ENCODE measurements around the gene IKZF5. TPM values are rescaled to one million over a fixed set of nuclear protein-coding genes. Genes with fewer than 3 reads are reported as not detected.

Gene IKZF5
- total and polyA plus RNA-seq, 9 of the 15 experiments (the other 6 are each of a cell fraction or from before 2014, with no cell fraction given) = 3.8 to 19.6 (median 12.4) TPM

DNA sequence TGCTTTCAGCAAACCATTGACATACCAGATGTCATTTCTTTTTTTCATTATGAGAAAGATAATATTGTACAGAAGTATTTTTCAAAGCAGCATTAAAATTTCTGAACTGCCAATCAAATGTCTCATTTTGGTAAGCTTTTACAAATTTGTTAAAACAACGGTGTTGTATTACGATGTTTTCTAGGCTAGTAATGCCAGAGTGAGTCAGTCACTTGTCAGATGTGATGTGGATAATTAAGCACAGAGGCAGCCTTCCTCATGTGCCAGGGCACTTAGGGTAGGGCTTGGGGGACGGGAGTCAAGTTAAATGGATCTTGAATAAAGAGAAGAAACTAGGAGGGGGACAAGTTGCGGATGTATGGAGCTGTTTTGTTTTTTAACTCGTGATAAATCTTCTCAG lies 18.3 kb downstream of the IKZF5 start:
- H4K20me1 ChIP-seq (replicated peaks; ENCODE audit: control insufficient read depth, insufficient read depth, low read length) = no peaks in the 10 kb centered on the region
- DNase-seq (ENCODE audit: extremely low read depth in 1 of 4, low spot score in 3 of 4) (no peak), FAIRE-seq (no peak), ATAC-seq (no peak)
- POLR2A ChIA-PET = interaction anchor here (1.4 kb wide), 1 partner anchor 9 kb away, joined by 8 read pairs; the partner anchor contains the start of gene PSTK
- H2AFZ ChIP-seq (ENCODE audit: low read depth, low read length) = no peak overlapping the region
- H3K27me3 ChIP-seq (ENCODE audit: control insufficient read depth in 2 of 2, insufficient read depth in 2 of 2, low read length in 2 of 2) = no peaks in the 10 kb centered on the region
- no peaks in the 10 kb centered on the region for H3K9me3 ChIP-seq (replicated peaks; ENCODE audit: control insufficient read depth, insufficient read depth, low read depth, low read length)
- no TSS peak for BruUV-seq (replicated peaks)
- H3K36me3 ChIP-seq (ENCODE audit: control insufficient read depth, insufficient read depth, low read length) = peaks cover 48% of the 10 kb centered on the region; the same call in 2 of the 3 replicates
- H3K27ac ChIP-seq (ENCODE audit: extremely low read depth, low read depth, low read length) = no peak overlapping the region
- no peak overlapping the region for H3K4me2 ChIP-seq (ENCODE audit: insufficient read depth, low read length)
- intact Hi-C loops (cut with micrococcal nuclease) (no loop called here), in situ Hi-C loops (cut with MboI) (no loop called here)
- CTCF ChIA-PET (ENCODE audit: low intra/inter-chr PET ratio) = no interaction called here
- H3K4me1 ChIP-seq (replicated peaks in 1 of 2; ENCODE audit: control insufficient read depth in 2 of 2, insufficient read depth in 2 of 2, low read length in 2 of 2) = no peaks in the 10 kb centered on the region
- no peak overlapping the region for H3K9ac ChIP-seq (ENCODE audit: insufficient read depth in 1 of 2, low read depth in 2 of 2, low read length in 2 of 2)
- TF ChIP-seq SRF (CRISPR knock-in tag; IDR thresholded peaks at IDR 0.05) (no peak), ZNF699 (CRISPR knock-in tag; IDR thresholded peaks at IDR 0.05; ENCODE audit: insufficient replicate concordance) (no peak), RHOXF2B (CRISPR knock-in tag; conservative IDR thresholded peaks at IDR 0.05) (no peak), POLR2H (tag; IDR thresholded peaks at IDR 0.05; ENCODE audit: low read depth) (no peak), ZNF184 (CRISPR knock-in tag; IDR thresholded peaks at IDR 0.05) (no peak), ZNF830 (CRISPR knock-in tag; IDR thresholded peaks at IDR 0.05) (no peak), PTRF (tag; IDR thresholded peaks at IDR 0.05) (no peak), MAFG (tag; conservative IDR thresholded peaks at IDR 0.05) (no peak), XRCC5 (IDR thresholded peaks at IDR 0.05; ENCODE audit: low read depth, low read length) (no peak), ZNF197 (CRISPR knock-in tag; IDR thresholded peaks at IDR 0.05; ENCODE audit: low read depth) (no peak), LEF1 (IDR thresholded peaks at IDR 0.05) (no peak), ZNF561 (CRISPR knock-in tag; conservative IDR thresholded peaks at IDR 0.05) (no peak), SP2 (IDR thresholded peaks at IDR 0.05; ENCODE audit: extremely low read depth, low read depth, low read length, poor library complexity, severe bottlenecking) (no peak), ZNF121 (CRISPR knock-in tag; conservative IDR thresholded peaks at IDR 0.05) (no peak), RBM25 (IDR thresholded peaks at IDR 0.05; ENCODE audit: low read depth, low read length, severe bottlenecking) (no peak), ZNF232 (CRISPR knock-in tag; IDR thresholded peaks at IDR 0.05) (no peak)
- TF ChIP-seq, protein P1, sequence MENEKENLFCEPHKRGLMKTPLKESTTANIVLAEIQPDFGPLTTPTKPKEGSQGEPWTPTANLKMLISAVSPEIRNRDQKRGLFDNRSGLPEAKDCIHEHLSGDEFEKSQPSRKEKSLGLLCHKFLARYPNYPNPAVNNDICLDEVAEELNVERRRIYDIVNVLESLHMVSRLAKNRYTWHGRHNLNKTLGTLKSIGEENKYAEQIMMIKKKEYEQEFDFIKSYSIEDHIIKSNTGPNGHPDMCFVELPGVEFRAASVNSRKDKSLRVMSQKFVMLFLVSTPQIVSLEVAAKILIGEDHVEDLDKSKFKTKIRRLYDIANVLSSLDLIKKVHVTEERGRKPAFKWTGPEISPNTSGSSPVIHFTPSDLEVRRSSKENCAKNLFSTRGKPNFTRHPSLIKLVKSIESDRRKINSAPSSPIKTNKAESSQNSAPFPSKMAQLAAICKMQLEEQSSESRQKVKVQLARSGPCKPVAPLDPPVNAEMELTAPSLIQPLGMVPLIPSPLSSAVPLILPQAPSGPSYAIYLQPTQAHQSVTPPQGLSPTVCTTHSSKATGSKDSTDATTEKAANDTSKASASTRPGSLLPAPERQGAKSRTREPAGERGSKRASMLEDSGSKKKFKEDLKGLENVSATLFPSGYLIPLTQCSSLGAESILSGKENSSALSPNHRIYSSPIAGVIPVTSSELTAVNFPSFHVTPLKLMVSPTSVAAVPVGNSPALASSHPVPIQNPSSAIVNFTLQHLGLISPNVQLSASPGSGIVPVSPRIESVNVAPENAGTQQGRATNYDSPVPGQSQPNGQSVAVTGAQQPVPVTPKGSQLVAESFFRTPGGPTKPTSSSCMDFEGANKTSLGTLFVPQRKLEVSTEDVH (IDR thresholded peaks at IDR 0.05; ENCODE audit: low read depth, partially characterized antibody) = no peak
- TF ChIP-seq, protein P2, sequence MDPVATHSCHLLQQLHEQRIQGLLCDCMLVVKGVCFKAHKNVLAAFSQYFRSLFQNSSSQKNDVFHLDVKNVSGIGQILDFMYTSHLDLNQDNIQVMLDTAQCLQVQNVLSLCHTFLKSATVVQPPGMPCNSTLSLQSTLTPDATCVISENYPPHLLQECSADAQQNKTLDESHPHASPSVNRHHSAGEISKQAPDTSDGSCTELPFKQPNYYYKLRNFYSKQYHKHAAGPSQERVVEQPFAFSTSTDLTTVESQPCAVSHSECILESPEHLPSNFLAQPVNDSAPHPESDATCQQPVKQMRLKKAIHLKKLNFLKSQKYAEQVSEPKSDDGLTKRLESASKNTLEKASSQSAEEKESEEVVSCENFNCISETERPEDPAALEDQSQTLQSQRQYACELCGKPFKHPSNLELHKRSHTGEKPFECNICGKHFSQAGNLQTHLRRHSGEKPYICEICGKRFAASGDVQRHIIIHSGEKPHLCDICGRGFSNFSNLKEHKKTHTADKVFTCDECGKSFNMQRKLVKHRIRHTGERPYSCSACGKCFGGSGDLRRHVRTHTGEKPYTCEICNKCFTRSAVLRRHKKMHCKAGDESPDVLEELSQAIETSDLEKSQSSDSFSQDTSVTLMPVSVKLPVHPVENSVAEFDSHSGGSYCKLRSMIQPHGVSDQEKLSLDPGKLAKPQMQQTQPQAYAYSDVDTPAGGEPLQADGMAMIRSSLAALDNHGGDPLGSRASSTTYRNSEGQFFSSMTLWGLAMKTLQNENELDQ (CRISPR knock-in tag; IDR thresholded peaks at IDR 0.05; ENCODE audit: borderline replicate concordance) = no peak
- H3K9me1 ChIP-seq (ENCODE audit: control insufficient read depth, insufficient read depth, low read length) = no peaks in the 10 kb centered on the region
- H3K79me2 ChIP-seq (ENCODE audit: control insufficient read depth, insufficient read depth, low read length) = no peaks in the 10 kb centered on the region
- no peak overlapping the region for H3K4me3 ChIP-seq
- 61% methylated on average over 5 of the region's 5 CpGs for WGBS (ENCODE audit: insufficient coverage, low coverage, missing lambda C conversion rate)

All from K562 (cell line).